ENCODE measurements around the gene NUFIP1.
"Not testable (repeated sequence)": the region's sequence is repeated elsewhere in the genome, so short reads cannot be mapped to it uniquely, and the experiment has no call there.

Gene NUFIP1

GRCh38 chr13:44899967-44900366 is 89.3 kb downstream of the NUFIP1 start:
- TF ChIP-seq POLR2A (IDR thresholded peaks at IDR 0.05; ENCODE audit: extremely low read depth, insufficient read length) (no peak), CTCF (IDR thresholded peaks at IDR 0.05; ENCODE audit: low read depth, low read length) (no peak), MYC (IDR thresholded peaks at IDR 0.05; ENCODE audit: low read depth, low read length) (no peak), MAX (IDR thresholded peaks at IDR 0.05; ENCODE audit: low read depth, low read length) (no peak)
- DNase-seq (ENCODE audit: low read depth), result no peak
- no peak overlapping the region for H3K4me3 ChIP-seq (ENCODE audit: low read depth, low read length)

DNA sequence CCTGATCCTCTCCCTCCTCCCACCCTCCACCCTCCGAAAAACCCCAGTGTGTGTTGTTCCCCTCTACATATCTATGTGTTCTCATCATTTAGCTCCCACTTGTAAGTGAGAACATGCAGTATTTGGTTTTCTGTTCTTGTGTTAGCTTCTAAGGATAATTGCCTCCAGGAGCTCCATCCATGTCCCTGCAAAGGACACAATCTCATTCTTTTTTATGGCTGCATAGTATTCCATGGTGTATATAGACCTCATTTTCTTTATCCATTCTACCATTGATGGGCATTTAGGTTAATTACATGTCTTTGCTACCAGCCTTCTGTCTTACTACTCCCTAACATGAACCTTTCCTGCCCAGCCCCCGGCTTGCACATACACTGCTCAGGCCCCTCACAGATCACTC is 91.0 kb downstream of the NUFIP1 start:
- H3K4me3 ChIP-seq (ENCODE audit: low read depth, low read length); DNase-seq (ENCODE audit: low read depth): not testable (repeated sequence)

DNA sequence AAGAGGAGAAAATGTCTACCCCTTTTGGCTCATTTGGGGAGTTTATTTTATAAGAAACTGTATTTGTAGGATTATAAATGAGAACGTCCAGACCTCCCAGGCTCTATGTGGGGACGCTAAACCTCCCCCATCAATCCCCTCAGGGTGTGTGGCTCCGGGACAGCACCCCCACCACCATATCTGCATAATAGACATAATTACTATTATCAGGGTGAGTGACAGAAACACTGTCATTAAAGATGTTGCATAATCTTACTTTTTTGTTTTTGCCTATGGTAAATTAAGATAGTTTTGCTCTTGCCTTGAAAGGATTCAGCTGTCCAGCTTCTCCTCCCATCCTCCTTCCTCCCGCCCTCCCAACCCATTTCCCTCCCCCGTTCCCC is 93.3 kb downstream of the NUFIP1 start:
- no peak for TF ChIP-seq CTCF (IDR thresholded peaks at IDR 0.05; ENCODE audit: low read depth, low read length)
- TF ChIP-seq POLR2A (IDR thresholded peaks at IDR 0.05; ENCODE audit: extremely low read depth, insufficient read length), result no peak
- TF ChIP-seq MAX (IDR thresholded peaks at IDR 0.05; ENCODE audit: low read depth, low read length), result no peak
- no peak for TF ChIP-seq MYC (IDR thresholded peaks at IDR 0.05; ENCODE audit: low read depth, low read length)
- no peak for DNase-seq (ENCODE audit: low read depth)
- H3K4me3 ChIP-seq (ENCODE audit: low read depth, low read length), result no peak overlapping the region

- no peak overlapping the region for H3K4me3 ChIP-seq (ENCODE audit: low read depth, low read length)
- TF ChIP-seq CTCF (IDR thresholded peaks at IDR 0.05; ENCODE audit: low read depth, low read length), result no peak
- no peak for TF ChIP-seq MYC (IDR thresholded peaks at IDR 0.05; ENCODE audit: low read depth, low read length)
- no peak for TF ChIP-seq POLR2A (IDR thresholded peaks at IDR 0.05; ENCODE audit: extremely low read depth, insufficient read length)
- TF ChIP-seq MAX (IDR thresholded peaks at IDR 0.05; ENCODE audit: low read depth, low read length), result no peak
- DNase-seq (ENCODE audit: low read depth), result no peak
These were observed 93.9 kb downstream of the NUFIP1 start for GRCh38 chr13:44895264-44895952.

DNA sequence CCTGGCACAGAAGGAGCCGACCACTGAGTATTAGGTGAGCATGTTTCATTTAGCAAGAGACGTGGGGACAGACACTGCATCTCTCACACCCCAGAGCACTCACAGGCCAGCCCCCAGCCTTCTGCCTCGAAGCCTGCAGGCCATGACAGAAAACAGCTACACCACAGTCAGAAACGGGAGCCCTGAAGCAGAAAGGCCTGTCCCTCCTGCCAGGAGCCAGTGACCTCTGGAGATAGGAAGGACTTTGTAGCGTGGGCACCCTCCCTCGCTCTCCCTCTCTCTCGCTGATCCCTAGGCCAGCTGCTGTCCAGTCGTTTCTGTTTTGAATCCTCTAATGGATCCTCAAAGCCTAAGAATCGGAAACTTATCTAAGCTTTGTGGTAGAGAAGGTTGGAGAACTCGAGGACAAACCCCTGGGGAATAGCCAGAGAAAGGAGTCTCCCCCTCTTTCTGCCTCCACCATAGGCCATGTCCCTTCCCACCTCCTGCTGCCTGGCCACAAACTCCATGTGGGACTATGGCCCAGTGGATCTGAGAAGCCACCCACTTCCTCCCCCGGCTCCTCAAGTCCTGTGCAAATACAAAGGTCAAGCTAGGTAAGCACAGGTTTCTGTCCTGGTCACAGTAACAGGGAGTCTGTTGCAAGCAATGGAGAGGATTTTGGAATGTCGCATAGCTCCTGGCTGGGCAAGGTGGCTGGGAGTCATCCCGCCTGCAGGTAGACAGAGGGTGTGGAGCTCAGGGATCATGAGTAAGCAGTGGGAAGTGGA is 95.1 kb downstream of the NUFIP1 start:
- TF ChIP-seq MAX (IDR thresholded peaks at IDR 0.05; ENCODE audit: low read depth, low read length) (no peak), MYC (IDR thresholded peaks at IDR 0.05; ENCODE audit: low read depth, low read length) (no peak), CTCF (IDR thresholded peaks at IDR 0.05; ENCODE audit: low read depth, low read length) (no peak), POLR2A (IDR thresholded peaks at IDR 0.05; ENCODE audit: extremely low read depth, insufficient read length) (no peak)
- H3K4me3 ChIP-seq (ENCODE audit: low read depth, low read length), result no peak overlapping the region
- DNase-seq (ENCODE audit: low read depth), result no peak
